NCI-H146 treated with DMSO at 0.1 percent for 48 hours (cell line): Measurements from ENCODE around the gene ABTB1.
A peak's percentile ranks its signal among the peaks of the same experiment; 100 is the strongest.

Source experiments
- DNase-seq: peaks from one replicate; lab custom pipeline; 2025; ENCODE audit not compliant: unreplicated experiment; lab: John Stamatoyannopoulos, UW

The ABTB1 gene

DNA sequence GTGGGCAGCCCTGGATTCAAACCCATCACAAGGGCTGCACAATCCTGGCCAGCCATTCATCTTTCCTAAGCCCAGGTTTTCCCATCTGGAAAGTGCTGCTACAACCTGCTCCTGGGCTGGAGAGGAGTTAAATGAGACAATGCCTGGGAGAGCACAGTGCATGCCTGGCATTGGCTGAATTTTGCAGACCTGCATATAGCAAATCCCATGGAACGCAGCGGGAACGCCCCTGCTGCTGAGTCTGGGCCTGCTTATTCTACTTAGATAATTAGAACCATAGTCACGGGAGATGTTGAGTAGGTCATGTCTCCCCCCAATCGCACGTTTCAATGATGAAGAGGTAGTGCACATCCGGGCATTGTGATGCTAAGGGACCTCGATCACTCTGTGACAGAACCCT lies 46.6 kb downstream of the ABTB1 start:
- no peak for DNase-seq

DNA sequence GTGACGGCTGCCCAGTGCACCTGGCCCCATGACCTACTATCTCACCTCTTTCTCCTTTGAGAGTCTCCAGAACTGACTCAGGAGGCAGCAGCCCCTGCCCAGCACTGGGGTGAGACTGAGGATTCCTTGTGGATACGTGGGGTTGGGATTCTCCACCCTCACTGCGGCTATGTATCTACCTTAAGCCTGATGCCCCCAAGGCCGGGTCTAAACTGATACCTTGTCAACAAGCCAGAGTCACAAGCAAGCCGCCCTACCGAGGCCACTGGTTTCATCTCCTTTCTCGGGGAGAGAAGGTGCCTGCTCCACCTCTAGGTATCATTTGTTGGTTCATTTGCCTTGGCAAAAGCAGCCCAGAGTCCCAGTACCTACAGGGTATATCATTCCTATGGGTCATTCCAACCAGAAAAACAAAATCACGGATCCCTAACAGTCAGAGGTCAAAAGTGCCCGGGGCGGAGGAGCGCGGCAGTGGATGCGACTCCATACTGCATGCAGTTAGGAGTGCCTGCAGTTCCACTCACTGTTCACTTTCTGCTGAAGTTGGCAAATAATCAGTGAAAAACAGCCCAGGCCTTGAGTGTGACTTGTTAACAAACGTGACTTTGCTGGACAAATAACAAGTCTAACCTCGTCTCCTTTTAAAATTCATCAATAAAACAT lies 47.5 kb downstream of the ABTB1 start:
- no peak for DNase-seq

DNA sequence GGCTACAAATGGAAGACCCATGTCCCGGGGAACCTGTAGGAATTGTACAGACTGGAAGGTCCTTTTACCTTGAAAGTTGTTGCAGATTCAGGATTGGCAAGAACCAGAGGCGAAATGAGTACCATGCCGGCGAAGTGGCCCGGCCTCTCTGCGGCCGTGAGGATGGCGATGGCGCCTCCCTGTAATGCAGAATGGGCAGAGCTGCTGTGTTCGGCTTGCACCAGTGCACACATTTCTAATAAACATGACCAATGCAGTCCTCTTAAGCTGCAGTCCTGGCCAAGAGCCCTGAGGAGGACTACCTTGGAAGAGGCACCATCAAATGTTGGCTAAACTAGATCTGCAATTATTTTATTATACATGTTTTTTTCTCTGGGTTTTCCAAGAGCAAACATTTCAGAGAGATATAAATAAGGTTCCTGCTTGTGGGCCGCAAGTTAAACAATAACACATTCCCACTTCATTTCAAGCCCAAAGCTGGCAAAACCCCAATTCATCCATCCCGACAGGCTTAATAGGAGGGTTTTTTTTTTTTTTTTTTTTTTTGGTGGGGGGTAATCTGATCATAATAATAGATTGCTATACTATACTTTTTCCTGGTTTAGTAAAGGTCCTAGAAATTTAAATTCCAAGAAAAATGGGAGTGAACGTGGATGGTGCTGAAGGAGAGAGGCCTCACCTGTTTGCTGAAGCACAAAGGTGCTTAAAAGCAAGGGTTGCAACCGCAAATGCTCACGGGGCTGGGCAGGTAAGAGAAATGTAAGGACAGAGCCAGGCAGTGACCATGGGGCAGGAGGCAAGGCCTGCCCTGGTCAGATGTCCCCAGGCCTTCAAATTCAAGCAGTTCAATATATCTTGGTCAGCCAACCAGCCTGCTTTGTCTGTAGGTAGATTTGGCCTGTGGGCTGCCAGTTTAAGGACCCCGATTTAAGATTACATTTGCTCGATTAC lies 48.5 kb downstream of the ABTB1 start:
- DNase-seq: no peak

DNA sequence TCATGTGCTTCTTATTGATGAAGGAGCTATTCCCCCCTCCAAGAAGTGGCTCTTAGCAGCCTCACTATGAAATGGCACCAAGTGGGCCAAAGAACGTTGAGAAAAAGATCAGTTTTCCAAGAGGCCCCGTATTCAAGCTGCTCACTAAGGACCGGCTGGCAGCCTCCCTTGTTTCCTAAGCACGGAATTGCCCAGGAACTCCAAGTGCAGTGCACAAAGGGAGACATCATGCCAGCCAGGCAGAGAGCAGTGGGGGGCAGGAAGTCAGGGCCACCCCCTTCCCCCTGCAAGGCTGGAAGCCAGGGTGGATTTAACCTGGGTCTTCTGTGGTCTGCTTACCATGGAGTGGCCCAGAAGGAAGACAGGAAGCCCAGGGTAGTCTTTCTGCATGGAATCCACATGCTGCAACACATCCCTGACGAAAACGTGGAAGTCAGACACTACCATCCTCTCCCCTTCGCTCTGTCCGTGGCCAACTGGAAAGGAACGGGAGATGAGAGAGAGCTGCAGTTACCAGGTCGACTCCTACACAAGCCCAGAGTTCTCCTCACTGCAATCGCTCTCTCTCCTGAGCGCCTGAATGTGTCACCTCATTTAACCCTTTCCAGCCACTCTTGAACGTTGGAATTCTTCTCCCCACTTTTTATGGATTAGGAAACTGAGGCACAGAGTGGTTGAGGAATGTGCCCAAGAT lies 49.5 kb downstream of the ABTB1 start:
- DNase-seq: no peak

DNA sequence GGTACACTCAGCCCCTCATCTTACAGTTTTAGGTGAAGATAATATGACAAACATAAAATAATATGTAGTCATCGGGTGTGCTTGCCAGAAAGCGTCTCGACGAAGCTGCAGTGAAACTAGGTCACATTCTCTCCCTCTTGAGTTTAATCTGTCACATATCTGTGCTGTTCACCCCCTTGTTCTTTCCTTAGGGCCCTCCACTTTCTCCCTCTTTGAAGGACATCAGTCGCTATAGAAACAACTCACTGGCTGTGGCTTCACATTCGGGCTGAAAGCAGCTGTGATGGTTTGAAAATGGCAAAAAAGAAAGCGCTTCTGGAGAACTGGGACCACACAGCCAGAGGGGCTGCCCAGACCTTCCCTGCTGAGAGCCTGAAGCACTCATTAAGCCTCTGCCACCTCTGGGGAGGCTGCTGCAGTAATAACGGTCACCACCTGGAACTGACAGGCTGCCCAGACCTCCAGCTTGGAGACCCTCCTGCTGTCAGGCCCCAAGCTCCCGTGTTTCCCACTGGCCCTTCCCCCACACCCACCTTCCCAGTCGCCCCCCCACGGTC lies 50.3 kb downstream of the ABTB1 start:
- DNase-seq: peak; percentile 20

DNA sequence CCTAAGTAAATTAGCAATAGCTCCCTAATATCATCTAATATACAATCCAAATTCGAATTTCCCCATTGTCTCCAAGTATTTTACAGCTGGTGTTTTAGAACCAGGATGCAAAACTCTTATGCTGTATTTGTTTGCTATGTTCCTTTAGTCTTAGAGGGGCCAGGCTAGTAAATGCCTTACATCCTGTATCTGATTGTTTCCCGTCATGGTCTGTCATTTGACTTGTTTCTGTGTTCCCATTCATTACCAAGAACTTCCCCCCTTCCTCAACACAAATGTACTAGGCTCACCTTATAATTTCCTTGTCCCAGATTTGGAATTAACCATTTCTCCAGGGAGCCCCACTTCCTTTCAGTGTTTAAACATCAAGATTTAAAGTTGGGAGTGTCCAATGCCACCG lies 54.1 kb downstream of the ABTB1 start:
- DNase-seq: no peak

DNA sequence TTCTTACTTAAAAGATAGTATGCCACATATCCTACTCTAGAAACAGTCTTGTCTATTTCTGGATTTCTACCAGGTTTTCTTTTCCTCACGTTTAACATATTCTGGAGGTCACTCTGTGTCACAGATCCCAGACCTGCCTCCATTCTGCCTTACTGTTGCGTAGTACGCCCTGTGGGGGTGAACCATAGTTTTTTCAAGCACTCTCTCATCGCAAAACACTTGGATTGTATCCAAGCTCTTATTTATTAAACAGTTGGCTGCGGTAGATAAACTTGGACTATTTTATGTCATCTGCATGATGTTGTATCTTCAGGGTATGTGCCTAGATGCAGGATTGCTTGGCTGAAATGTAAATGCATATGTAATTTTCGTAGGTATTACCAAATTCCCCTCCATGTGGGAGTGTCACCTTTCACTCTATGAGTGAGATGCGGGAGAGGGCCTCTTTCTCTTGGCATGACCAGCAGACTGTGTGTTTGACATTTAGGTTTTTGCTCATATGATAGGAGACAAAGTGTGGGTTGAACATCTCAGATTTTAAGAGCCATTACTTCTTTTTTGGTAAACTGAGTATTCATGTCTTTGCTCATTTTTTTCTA lies 55.8 kb downstream of the ABTB1 start:
- no peak for DNase-seq

DNA sequence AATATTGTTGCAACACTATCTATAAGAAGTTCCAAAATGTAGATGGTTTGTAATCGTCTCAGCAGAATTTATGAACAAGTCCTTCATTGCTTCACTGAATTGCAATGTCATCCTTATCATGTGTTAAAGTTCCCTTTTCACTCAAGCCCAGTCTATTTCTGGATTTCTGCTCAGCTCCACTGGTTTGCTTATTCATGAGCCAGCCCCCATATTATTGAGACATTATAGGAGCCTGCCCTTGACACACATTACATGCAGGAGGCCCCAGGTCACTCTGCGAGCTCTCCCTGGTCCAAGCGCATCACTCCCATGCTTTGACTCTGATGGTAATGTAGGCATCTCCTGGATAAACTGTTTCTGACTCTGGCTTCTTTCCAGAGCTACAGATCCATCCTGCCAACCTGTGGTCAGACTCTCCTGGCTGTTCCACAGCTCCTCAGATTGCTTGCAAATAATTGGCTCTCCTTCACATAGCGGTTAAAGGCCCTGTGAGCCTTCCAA lies 56.9 kb downstream of the ABTB1 start:
- no peak for DNase-seq

DNA sequence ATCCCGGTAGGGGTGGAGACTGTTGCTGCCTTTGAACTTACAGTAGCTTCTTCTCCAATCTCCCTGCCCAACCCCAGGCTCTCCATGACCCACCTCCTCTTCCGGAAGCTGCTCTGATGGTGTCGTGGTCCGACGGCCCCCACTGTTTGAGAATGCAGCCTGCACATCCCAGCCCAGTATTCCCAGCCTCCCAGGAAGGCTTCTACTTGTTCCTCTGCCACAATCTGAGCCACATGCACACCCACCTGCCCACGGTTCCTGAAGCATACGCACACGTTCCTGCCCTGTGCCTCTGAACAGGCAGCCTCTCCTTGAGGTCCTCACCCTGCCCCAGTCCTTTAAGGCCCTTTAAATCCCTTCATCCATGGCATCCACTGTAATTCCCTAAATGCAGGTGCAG lies 57.4 kb downstream of the ABTB1 start:
- DNase-seq: no peak
